ENCODE data around the gene STYX. TPM values are rescaled to one million over a fixed set of nuclear protein-coding genes. Genes with fewer than 3 reads are reported as not detected.

STYX gene
- total and polyA plus RNA-seq, 2 of the 4 experiments (the other 2 are of a cell fraction), result 5.8 to 7.5 TPM

GRCh38 chr14:52741865-52742264 lies 11.9 kb downstream of the STYX start:
- CTCF ChIA-PET, result no interaction called here
- peak; percentile 0 for DNase-seq
- Histone ChIP-seq H2AK5ac (ENCODE audit: low read depth, low read length) (no peak overlapping the region), H3K79me1 (ENCODE audit: low read depth in 1 of 2, low read length in 2 of 2) (peaks cover 11 to 37% of the 10 kb centered on the region in 2 experiments; a peak in 3 of 4 replicates), H2BK20ac (ENCODE audit: low read depth, low read length) (0 out of 2 replicates have a peak overlapping the region, but pooled peaks have one; percentile 12), H4K8ac (ENCODE audit: low read depth in 2 of 2, low read length in 2 of 2) (peak overlapping the region in 1 of 2 experiments; percentile 44; a peak in 2 of 4 replicates), H2AFZ (replicated peaks; ENCODE audit: low read length, poor library complexity) (no peak overlapping the region), H2BK120ac (ENCODE audit: low read depth, low read length) (no peak overlapping the region), H3K4me1 (ENCODE audit: control insufficient read depth, insufficient read depth, low read length) (peaks cover 5% of the 10 kb centered on the region), H4K5ac (ENCODE audit: low read depth, low read length) (no peak overlapping the region), H3K9me1 (ENCODE audit: insufficient read depth, low read length) (no peaks in the 10 kb centered on the region), H3K18ac (ENCODE audit: low read depth, low read length) (peak overlapping the region; percentile 86; the same call in 1 of the 2 replicates), H3K27ac (ENCODE audit: insufficient read depth, low read length) (no peak overlapping the region), H3K27me3 (ENCODE audit: control insufficient read depth, insufficient read depth, low read length) (no peaks in the 10 kb centered on the region), H2BK5ac (ENCODE audit: low read depth, low read length, poor library complexity, severe bottlenecking) (peak overlapping the region; percentile 79), H3K14ac (replicated peaks; ENCODE audit: low read depth, low read length) (peak overlapping the region; percentile 68; the same call in 1 of the 2 replicates), H2BK15ac (ENCODE audit: low read depth, low read length) (peak overlapping the region; percentile 18; the same call in 1 of the 3 replicates), H3K4ac (ENCODE audit: low read depth, low read length) (peak overlapping the region; percentile 40), H3K4me2 (ENCODE audit: low read depth, low read length) (peak overlapping the region; percentile 52; the same call in 1 of the 2 replicates), H3K9ac (ENCODE audit: low read depth, low read length) (no peak overlapping the region), H4K20me1 (ENCODE audit: insufficient read depth, low read length) (no peaks in the 10 kb centered on the region), H3K9me3 (ENCODE audit: control insufficient read depth, insufficient read depth, low read length) (no peaks in the 10 kb centered on the region), H3K4me3 (ENCODE audit: insufficient read depth, low read depth, low read length) (no peak overlapping the region), H3K56ac (ENCODE audit: extremely low read depth, insufficient read depth, low read length) (no peak overlapping the region), H3K23ac (ENCODE audit: low read depth, low read length) (peak overlapping the region; percentile 21; the same call in 1 of the 2 replicates), H3K36me3 (ENCODE audit: control insufficient read depth, insufficient read depth, low read length) (peaks cover 4% of the 10 kb centered on the region; the same call in 1 of the 2 replicates), H4K91ac (ENCODE audit: insufficient read depth, low read depth, low read length) (0 out of 2 replicates have a peak overlapping the region, but pooled peaks have one; percentile 40), H2AK9ac (replicated peaks; ENCODE audit: low read depth, low read length, poor library complexity) (no peak overlapping the region)
- no peak; the same call in 1 of the 2 replicates for ATAC-seq (ENCODE audit: low read depth)
- in situ Hi-C loops (cut with MboI; ENCODE audit: low sequenced_read_pairs) (no loop called here), intact Hi-C loops (cut with micrococcal nuclease) (loop anchor here (10.0 kb wide), 1 partner anchor 413 kb away; the partner anchor contains the start of gene DDHD1), dilution Hi-C loops (cut with HindIII; ENCODE audit: low sequenced_read_pairs, unreplicated experiment) (no loop called here)
- POLR2A ChIA-PET (ENCODE audit: unreplicated experiment), result interaction anchor here (0.6 kb wide), 1 partner anchor 201 kb away, joined by 3 read pairs; no protein-coding TSS in a partner anchor
- no peak for TF ChIP-seq RCOR1 (IDR thresholded peaks at IDR 0.05; ENCODE audit: insufficient replicate concordance, low read length)
- BruUV-seq (replicated peaks), result no TSS peak
